ENCODE results near the gene GPC6.

GPC6 gene

DNA sequence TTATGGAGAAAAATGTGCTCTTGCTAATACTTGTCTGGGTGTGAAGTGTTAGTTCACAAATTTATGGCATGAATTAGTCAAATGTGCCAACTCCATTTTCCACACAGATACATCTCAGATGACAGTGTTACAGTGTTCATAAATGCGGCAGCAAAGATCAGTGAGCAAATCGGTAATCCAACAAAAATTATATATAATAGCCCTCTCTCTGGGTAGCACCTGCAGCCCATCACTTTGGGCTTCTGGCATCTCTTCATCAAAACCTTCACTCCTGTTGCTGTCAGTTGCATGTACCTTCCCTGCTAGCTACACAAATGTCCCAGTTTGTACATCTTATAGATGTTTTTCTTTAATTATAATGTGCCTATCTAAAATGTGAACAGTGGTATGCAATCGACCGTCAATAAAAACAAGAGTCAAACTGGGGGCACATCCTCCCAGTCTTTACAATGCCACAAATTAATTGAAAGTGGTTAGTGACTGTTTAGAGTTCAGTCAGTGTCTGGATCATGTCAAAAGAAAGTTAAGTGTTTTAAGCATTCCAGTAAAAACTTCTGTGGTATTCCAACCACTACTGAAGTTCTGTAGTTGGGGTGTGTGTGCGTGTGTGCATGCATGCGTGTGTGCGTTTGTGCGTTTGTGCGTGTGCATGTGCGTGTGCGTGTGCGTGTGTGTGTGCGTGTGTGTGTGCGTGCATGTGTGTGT is 804.0 kb downstream of the GPC6 start:
- DNase-seq (ENCODE audit: low read depth): no peak
- TF ChIP-seq, protein P1, sequence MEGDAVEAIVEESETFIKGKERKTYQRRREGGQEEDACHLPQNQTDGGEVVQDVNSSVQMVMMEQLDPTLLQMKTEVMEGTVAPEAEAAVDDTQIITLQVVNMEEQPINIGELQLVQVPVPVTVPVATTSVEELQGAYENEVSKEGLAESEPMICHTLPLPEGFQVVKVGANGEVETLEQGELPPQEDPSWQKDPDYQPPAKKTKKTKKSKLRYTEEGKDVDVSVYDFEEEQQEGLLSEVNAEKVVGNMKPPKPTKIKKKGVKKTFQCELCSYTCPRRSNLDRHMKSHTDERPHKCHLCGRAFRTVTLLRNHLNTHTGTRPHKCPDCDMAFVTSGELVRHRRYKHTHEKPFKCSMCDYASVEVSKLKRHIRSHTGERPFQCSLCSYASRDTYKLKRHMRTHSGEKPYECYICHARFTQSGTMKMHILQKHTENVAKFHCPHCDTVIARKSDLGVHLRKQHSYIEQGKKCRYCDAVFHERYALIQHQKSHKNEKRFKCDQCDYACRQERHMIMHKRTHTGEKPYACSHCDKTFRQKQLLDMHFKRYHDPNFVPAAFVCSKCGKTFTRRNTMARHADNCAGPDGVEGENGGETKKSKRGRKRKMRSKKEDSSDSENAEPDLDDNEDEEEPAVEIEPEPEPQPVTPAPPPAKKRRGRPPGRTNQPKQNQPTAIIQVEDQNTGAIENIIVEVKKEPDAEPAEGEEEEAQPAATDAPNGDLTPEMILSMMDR (IDR thresholded peaks at IDR 0.05; ENCODE audit: low read length, missing control alignments): no peak
- no peak overlapping the region for H3K4me3 ChIP-seq (replicated peaks; ENCODE audit: low read depth, low read length)

DNA sequence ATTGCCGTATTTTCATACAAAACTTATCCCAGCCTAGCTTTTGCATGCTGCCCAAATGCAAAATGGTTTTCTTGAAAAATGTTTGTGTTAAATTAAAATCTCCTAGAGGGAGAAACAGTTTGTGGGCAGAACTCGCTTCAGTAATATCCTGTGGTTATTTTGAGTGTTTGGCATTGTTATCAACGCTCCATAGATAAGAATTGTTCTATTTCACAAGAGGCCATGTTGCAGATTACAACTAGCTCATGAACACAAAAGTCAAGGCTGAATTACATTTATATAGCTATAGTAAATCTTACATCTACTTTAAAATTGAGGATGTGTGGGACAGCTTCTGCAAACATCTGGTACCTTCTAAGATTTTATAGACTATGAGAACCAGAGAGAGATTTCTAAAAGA is 805.0 kb downstream of the GPC6 start:
- no peak overlapping the region for H3K4me3 ChIP-seq (replicated peaks; ENCODE audit: low read depth, low read length)
- DNase-seq (ENCODE audit: low read depth): peak; percentile 39
- TF ChIP-seq, protein P1 (IDR thresholded peaks at IDR 0.05; ENCODE audit: low read length, missing control alignments): no peak

DNA sequence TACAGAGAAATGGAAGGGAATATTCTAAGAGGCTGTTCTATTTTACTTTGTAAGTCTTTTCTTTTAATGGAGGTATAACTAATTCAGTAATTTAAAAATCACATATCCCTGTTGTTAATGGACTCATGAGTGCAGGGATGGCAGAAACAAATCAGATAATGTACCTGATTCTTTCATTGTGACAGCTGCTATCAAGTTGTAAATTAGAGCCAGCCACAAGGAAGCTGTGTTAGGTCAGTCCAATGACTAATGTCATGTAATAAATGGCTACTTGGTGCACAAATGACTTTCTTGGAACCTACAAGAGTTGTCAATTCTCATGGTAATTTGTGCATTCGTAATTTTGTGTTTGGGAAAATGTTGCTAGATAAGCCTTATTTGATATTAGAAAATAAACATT is 806.5 kb downstream of the GPC6 start:
- DNase-seq (ENCODE audit: low read depth): no peak
- TF ChIP-seq, protein P1 (IDR thresholded peaks at IDR 0.05; ENCODE audit: low read length, missing control alignments): no peak
- no peak overlapping the region for H3K4me3 ChIP-seq (replicated peaks; ENCODE audit: low read depth, low read length)

DNA sequence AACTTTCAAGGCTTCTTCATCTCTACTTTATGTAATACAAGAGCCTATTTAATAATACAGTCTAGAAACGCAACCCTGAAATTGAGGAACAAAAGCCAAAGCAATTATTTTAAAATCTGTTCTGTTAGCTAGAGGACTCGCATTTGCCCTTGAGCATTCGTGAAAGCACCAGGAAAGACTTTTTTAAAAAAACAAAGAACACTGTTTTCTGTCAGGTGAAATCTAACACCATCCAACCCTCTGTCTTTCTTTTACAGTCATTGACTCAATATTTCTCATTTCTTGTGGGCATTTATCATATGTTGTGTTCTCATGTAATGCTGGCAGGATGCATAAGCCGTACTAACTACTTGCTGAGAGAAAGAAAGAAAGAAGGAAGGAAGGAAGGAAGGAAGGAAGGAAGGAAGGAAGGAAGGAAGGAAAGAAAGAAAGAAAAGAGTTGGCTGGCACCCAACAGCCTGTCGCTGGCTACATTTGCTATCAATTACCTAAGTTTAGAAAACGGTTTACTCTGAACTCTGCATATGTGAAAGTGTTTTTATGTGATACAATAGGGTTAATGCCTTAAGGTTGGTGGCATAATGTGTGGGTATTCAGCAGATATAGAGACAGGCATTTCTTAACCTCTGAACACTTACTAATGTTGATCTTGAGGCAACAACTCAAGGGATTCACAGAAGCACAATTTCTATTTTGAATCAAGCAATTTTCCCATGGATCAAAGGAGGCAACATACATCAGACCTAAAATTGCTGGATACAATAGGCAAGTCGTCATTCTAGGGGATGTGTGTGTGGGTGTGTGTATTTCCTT is 807.4 kb downstream of the GPC6 start:
- no peak overlapping the region for H3K4me3 ChIP-seq (replicated peaks; ENCODE audit: low read depth, low read length)
- DNase-seq (ENCODE audit: low read depth): no peak
- TF ChIP-seq, protein P1 (IDR thresholded peaks at IDR 0.05; ENCODE audit: low read length, missing control alignments): no peak

DNA sequence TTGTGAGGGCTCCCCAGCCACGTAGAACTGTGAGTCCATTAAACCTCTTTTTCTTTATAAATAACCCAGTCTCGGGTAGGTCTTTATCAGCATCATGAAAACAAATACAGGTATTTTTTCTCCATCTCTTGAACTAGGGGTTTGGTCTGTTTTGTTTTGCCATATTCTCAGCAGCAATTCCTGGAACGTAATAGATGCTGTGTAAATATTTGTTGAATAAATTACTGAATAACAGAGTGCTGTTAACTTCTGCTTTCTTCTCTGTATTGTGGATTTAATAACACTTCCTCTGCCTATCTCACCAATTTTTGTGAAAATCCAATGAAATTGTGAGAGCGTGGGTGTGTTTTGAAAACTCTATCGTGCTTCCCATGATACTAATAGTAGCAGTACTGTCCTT is 823.4 kb downstream of the GPC6 start:
- TF ChIP-seq, protein P1 (IDR thresholded peaks at IDR 0.05; ENCODE audit: low read length, missing control alignments): no peak

DNA sequence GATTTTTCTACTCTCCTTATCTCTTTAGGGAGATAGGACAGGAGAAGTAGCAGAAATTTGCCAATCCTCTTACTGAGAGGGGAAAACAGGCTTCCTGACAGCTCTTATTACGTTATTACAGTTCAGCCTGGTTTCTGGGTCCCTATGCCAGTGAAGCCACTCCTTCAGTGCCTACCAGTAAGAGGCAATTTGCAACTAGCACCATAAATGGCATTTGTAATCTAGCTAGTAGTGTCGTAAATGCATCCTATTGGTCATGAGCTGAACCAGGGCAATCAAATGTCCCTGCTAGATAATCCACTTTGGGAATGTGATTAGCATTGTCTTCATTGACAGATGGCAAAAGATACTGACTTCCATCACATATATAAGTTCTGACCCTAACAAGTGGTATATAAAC is 824.1 kb downstream of the GPC6 start:
- no peak overlapping the region for H3K4me3 ChIP-seq (replicated peaks; ENCODE audit: low read depth, low read length)
- TF ChIP-seq, protein P1 (IDR thresholded peaks at IDR 0.05; ENCODE audit: low read length, missing control alignments): no peak
- no peak for DNase-seq (ENCODE audit: low read depth)

More for the DNA sequence above, 823.4 kb downstream of the GPC6 start:
- no peak for DNase-seq (ENCODE audit: low read depth)
- H3K4me3 ChIP-seq (replicated peaks; ENCODE audit: low read depth, low read length): no peak overlapping the region
